Right lobe of liver (tissue), 4 donors: ENCODE measurements around the gene OR10V1.

Experiments used
- POLR2A ChIP-seq: fragments of 450-650 bp; IDR thresholded peaks from one replicate; pipeline ENCODE4 v1.6.1; 2017; ENCODE audit warnings: antibody characterized with exemption, mild to moderate bottlenecking
- TF ChIP-seq, protein P1 (sequence below), 4 donors: fragments of 200-600 bp in 3 of 4; fragments of 450-650 bp in 1 of 4; IDR thresholded peaks; one replicate each; pipeline versions ENCODE4 v1.5.1 to v1.8.0; 2016 to 2022; ENCODE audit warnings: antibody characterized with exemption in 4 of 4, mild to moderate bottlenecking in 2 of 4
- donor health status: DM: no; HTN: no; CAD: no.
- donor health status: DM: no; HTN: no; CAD: no.
- donor health status: DM: no; HTN: yes; CAD: no.

DNA sequence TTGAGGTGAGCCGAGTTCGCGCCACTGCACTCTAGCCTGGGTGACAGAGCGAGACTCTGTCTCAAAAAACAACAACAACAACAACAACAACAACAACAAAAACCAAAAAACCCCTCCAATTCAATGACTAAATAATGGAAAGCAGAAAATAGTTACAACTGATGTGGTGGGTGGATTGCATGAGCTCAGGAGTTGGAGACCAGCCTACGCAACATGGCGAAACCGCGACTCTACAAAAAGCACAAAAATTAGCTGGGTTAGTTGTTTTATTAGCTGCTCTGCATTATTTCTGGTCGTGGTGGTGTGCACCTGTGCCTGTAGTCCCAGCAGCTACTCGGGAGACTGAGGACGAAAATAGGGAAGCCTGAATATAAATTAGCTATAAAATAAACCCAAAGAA, 42.2 kb downstream of the OR10V1 start:
- no peak for TF ChIP-seq POLR2A
- TF ChIP-seq, protein P1, sequence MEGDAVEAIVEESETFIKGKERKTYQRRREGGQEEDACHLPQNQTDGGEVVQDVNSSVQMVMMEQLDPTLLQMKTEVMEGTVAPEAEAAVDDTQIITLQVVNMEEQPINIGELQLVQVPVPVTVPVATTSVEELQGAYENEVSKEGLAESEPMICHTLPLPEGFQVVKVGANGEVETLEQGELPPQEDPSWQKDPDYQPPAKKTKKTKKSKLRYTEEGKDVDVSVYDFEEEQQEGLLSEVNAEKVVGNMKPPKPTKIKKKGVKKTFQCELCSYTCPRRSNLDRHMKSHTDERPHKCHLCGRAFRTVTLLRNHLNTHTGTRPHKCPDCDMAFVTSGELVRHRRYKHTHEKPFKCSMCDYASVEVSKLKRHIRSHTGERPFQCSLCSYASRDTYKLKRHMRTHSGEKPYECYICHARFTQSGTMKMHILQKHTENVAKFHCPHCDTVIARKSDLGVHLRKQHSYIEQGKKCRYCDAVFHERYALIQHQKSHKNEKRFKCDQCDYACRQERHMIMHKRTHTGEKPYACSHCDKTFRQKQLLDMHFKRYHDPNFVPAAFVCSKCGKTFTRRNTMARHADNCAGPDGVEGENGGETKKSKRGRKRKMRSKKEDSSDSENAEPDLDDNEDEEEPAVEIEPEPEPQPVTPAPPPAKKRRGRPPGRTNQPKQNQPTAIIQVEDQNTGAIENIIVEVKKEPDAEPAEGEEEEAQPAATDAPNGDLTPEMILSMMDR (IDR thresholded peaks at IDR 0.05) = no peak
